ENCODE data around the gene DDX19B. TPM values are rescaled to one million over a fixed set of nuclear protein-coding genes. Genes with fewer than 3 reads are reported as not detected.

Gene DDX19B
- total RNA-seq, 1 donor from 2014 or later = 25.7 TPM

DNA sequence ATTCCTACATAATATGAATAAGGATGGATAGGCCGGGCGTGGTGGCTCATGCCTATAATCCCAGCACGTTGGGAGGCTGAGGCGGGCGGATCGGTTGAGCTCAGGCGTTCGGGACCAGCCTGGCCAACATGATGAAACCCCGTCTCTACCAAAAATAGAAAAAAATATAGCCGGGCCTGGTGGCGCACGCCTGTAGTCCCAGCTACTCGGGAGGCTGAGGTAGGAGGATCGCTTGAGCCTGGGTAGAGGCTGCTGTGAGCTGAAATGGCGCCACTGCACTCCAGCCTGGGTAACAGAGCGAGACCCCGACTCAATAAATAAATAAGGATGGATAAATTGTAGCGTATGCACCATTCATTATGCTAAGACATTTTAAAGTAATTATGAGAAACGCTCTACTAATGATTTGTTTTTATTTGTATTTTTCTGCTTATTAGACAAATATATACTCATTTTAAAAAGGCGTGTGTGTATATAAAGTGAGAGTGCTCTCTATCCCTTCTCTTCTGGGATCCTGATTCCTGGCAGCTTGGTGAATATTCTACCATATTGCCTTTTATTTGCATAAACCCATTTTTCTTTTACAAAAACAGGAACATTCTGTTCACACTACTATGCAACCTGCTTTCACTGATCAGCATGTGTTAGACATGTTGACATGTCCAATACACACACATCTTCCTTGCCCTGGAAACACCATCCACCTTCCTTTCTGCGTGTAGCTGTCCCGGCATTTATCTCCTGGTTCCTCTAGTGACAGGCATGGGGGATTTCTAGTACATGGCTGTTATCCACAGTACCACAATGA, 74.1 kb downstream of the DDX19B start:
- H3K9me3 ChIP-seq (ENCODE audit: insufficient read depth, low read depth, low read length) = no peaks in the 10 kb centered on the region
- no peak overlapping the region for H3K9ac ChIP-seq (ENCODE audit: low read length)
- H3K4me2 ChIP-seq (ENCODE audit: low read length) = no peak overlapping the region
- Mint-ChIP-seq H3K4me1 (ENCODE audit: low read depth, unreplicated experiment) (no peaks in the 10 kb centered on the region), H3K27me3 (ENCODE audit: low read depth, unreplicated experiment) (no peaks in the 10 kb centered on the region), H3K4me3 (ENCODE audit: unreplicated experiment) (no peak overlapping the region), H3K36me3 (ENCODE audit: low read depth, unreplicated experiment) (peaks cover 12% of the 10 kb centered on the region), H3K9me3 (ENCODE audit: unreplicated experiment) (no peaks in the 10 kb centered on the region), H3K27ac (ENCODE audit: unreplicated experiment) (peak overlapping the region; percentile 44)
- H4K20me1 ChIP-seq (ENCODE audit: insufficient read depth, low read length) = peaks cover 8% of the 10 kb centered on the region
- peaks cover 22% of the 10 kb centered on the region for H3K36me3 ChIP-seq (ENCODE audit: insufficient read depth, low read length)
- no peaks in the 10 kb centered on the region for H3K4me1 ChIP-seq (ENCODE audit: insufficient read depth, low read length)
- H3K4me3 ChIP-seq (ENCODE audit: insufficient read depth, low read depth, low read length) = no peak overlapping the region
- FAIRE-seq (no peak), DNase-seq (ENCODE audit: low read depth) (no peak)
- no peak overlapping the region for H3K27ac ChIP-seq (ENCODE audit: low read depth, low read length)
- H3K27me3 ChIP-seq (ENCODE audit: insufficient read depth, low read length) = no peaks in the 10 kb centered on the region
- no peak overlapping the region for H2AFZ ChIP-seq (ENCODE audit: low read depth, low read length)
- no peaks in the 10 kb centered on the region for H3K79me2 ChIP-seq (ENCODE audit: insufficient read depth, low read length)
- no peak for TF ChIP-seq EZH2 (IDR thresholded peaks at IDR 0.05; ENCODE audit: insufficient read depth, low read length)
- TF ChIP-seq, protein P1, sequence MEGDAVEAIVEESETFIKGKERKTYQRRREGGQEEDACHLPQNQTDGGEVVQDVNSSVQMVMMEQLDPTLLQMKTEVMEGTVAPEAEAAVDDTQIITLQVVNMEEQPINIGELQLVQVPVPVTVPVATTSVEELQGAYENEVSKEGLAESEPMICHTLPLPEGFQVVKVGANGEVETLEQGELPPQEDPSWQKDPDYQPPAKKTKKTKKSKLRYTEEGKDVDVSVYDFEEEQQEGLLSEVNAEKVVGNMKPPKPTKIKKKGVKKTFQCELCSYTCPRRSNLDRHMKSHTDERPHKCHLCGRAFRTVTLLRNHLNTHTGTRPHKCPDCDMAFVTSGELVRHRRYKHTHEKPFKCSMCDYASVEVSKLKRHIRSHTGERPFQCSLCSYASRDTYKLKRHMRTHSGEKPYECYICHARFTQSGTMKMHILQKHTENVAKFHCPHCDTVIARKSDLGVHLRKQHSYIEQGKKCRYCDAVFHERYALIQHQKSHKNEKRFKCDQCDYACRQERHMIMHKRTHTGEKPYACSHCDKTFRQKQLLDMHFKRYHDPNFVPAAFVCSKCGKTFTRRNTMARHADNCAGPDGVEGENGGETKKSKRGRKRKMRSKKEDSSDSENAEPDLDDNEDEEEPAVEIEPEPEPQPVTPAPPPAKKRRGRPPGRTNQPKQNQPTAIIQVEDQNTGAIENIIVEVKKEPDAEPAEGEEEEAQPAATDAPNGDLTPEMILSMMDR (IDR thresholded peaks at IDR 0.05; ENCODE audit: insufficient read depth, low read depth, low read length) = no peak

DNA sequence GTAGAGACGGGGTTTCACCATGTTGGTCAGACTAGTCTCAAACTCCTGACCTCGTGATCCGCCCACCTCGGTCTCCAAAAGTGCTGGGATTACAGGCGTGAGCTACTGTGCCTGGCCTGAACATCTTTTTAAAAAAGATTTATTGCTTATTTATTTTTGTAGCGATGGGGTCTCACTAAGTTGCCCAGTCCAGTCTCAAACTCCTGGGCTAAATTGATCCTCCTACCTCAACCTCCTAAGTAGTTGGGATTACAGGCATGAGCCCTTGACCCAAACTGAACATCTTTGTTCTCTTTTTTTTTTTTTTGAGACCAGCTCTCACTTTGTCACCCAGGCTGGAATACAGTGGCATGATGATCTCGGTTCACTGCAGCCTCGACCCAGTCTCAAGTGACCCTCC, 75.2 kb downstream of the DDX19B start:
- TF ChIP-seq EZH2 (IDR thresholded peaks at IDR 0.05; ENCODE audit: insufficient read depth, low read length) = no peak
- TF ChIP-seq, protein P1 (IDR thresholded peaks at IDR 0.05; ENCODE audit: insufficient read depth, low read depth, low read length) = no peak
- Mint-ChIP-seq H3K36me3 (ENCODE audit: low read depth, unreplicated experiment) (peaks cover 14% of the 10 kb centered on the region), H3K27ac (ENCODE audit: unreplicated experiment) (no peak overlapping the region)

More for the DNA sequence above, 75.2 kb downstream of the DDX19B start:
- no peak overlapping the region for H3K4me3 Mint-ChIP-seq (ENCODE audit: unreplicated experiment)
- H3K4me1 ChIP-seq (ENCODE audit: insufficient read depth, low read length) = no peaks in the 10 kb centered on the region
- no peak overlapping the region for H3K4me3 ChIP-seq (ENCODE audit: insufficient read depth, low read depth, low read length)
- H3K27me3 ChIP-seq (ENCODE audit: insufficient read depth, low read length) = no peaks in the 10 kb centered on the region
- H4K20me1 ChIP-seq (ENCODE audit: insufficient read depth, low read length) = peaks cover 11% of the 10 kb centered on the region
- H3K9ac ChIP-seq (ENCODE audit: low read length) = no peak overlapping the region
- DNase-seq (ENCODE audit: low read depth) = no peak
- H3K27me3 Mint-ChIP-seq (ENCODE audit: low read depth, unreplicated experiment) = no peaks in the 10 kb centered on the region
- H3K9me3 Mint-ChIP-seq (ENCODE audit: unreplicated experiment) = no peaks in the 10 kb centered on the region
- no peak for FAIRE-seq
- no peak overlapping the region for H2AFZ ChIP-seq (ENCODE audit: low read depth, low read length)
- no peak overlapping the region for H3K4me2 ChIP-seq (ENCODE audit: low read length)
- no peak overlapping the region for H3K27ac ChIP-seq (ENCODE audit: low read depth, low read length)
- peaks cover 3% of the 10 kb centered on the region for H3K79me2 ChIP-seq (ENCODE audit: insufficient read depth, low read length)
- peaks cover 1% of the 10 kb centered on the region for H3K4me1 Mint-ChIP-seq (ENCODE audit: low read depth, unreplicated experiment)
- H3K9me3 ChIP-seq (ENCODE audit: insufficient read depth, low read depth, low read length) = no peaks in the 10 kb centered on the region
- H3K36me3 ChIP-seq (ENCODE audit: insufficient read depth, low read length) = peaks cover 22% of the 10 kb centered on the region

All from astrocyte (in vitro differentiated cells and primary cell).